Stomach smooth muscle (tissue), 2 donors: ENCODE data around the gene GINS2.

ENCODE experiments used
- H3K27ac ChIP-seq: one replicate; pipeline ENCODE4 v1.7.0; 2013; ENCODE audit warnings: mild to moderate bottlenecking, low read length, inconsistent platforms
- H3K27me3 ChIP-seq, 2 donors: one replicate each; pipeline ENCODE4 v1.7.0; 2013; ENCODE audit warnings: low read length in 2 of 2; ENCODE audit not compliant: insufficient read depth in 2 of 2, control insufficient read depth in 1 of 2
- H3K36me3 ChIP-seq, 2 donors: one replicate each; pipeline ENCODE4 v1.7.0; 2013; ENCODE audit warnings: low read length in 2 of 2; ENCODE audit not compliant: control insufficient read depth in 2 of 2, insufficient read depth in 2 of 2
- H3K4me1 ChIP-seq: one replicate; pipeline ENCODE4 v1.7.0; 2013; ENCODE audit warnings: low read length; ENCODE audit not compliant: control insufficient read depth, insufficient read depth
- H3K4me3 ChIP-seq, 2 donors: one replicate each; pipeline ENCODE4 v1.7.0; 2013; ENCODE audit warnings: low read length in 2 of 2
- H3K9ac ChIP-seq, 2 donors: one replicate each; pipeline ENCODE4 v1.7.0; 2013; ENCODE audit warnings: low read length in 2 of 2, mild to moderate bottlenecking in 1 of 2
- H3K9me3 ChIP-seq, 2 donors: one replicate each; pipeline ENCODE4 v1.7.0; 2013; ENCODE audit warnings: low read length in 2 of 2; ENCODE audit not compliant: control insufficient read depth in 2 of 2
- donor health status: healthy.
- donor health status: Pancreatic carcinoma.

Gene GINS2

GRCh38 chr16:85667261-85667660 lies 21.5 kb downstream of the GINS2 start:
- H3K36me3 ChIP-seq, result peaks cover 75 to 87% of the 10 kb centered on the region in 2 donors
- no peak overlapping the region for H3K9ac ChIP-seq
- H3K27ac ChIP-seq, result no peak overlapping the region
- H3K9me3 ChIP-seq, result no peaks in the 10 kb centered on the region
- H3K27me3 ChIP-seq, result no peaks in the 10 kb centered on the region
- no peak overlapping the region for H3K4me3 ChIP-seq
- peaks cover 6% of the 10 kb centered on the region for H3K4me1 ChIP-seq

GRCh38 chr16:85665929-85666328 lies 22.8 kb downstream of the GINS2 start:
- no peak overlapping the region for H3K4me3 ChIP-seq
- H3K9me3 ChIP-seq, result no peaks in the 10 kb centered on the region
- H3K27ac ChIP-seq, result no peak overlapping the region
- no peak overlapping the region for H3K9ac ChIP-seq
- peaks cover 69 to 79% of the 10 kb centered on the region in 2 donors for H3K36me3 ChIP-seq
- peaks cover 6% of the 10 kb centered on the region for H3K4me1 ChIP-seq
- H3K27me3 ChIP-seq, result no peaks in the 10 kb centered on the region

GRCh38 chr16:85665373-85665740 lies 23.4 kb downstream of the GINS2 start:
- no peak overlapping the region for H3K27ac ChIP-seq
- peaks cover 6% of the 10 kb centered on the region for H3K4me1 ChIP-seq
- no peaks in the 10 kb centered on the region for H3K9me3 ChIP-seq
- H3K4me3 ChIP-seq, result no peak overlapping the region
- no peak overlapping the region for H3K9ac ChIP-seq
- H3K27me3 ChIP-seq, result no peaks in the 10 kb centered on the region
- peaks cover 65 to 75% of the 10 kb centered on the region in 2 donors for H3K36me3 ChIP-seq

- Histone ChIP-seq H3K36me3 (peaks cover 67 to 70% of the 10 kb centered on the region in 2 donors), H3K4me3 (no peak overlapping the region), H3K9me3 (no peaks in the 10 kb centered on the region), H3K27me3 (no peaks in the 10 kb centered on the region), H3K27ac (no peak overlapping the region), H3K4me1 (peaks cover 9% of the 10 kb centered on the region), H3K9ac (no peak overlapping the region)
These were observed 24.0 kb downstream of the GINS2 start for GRCh38 chr16:85664580-85665372.

GRCh38 chr16:85663891-85664321 lies 24.8 kb downstream of the GINS2 start:
- Histone ChIP-seq H3K4me1 (peaks cover 9% of the 10 kb centered on the region), H3K36me3 (peaks cover 63 to 68% of the 10 kb centered on the region in 2 donors), H3K4me3 (no peak overlapping the region), H3K27ac (peak overlapping the region; percentile 11), H3K9me3 (no peaks in the 10 kb centered on the region), H3K27me3 (no peaks in the 10 kb centered on the region), H3K9ac (no peak overlapping the region)

- Histone ChIP-seq H3K9ac (no peak overlapping the region), H3K36me3 (peaks cover 65 to 66% of the 10 kb centered on the region in 2 donors), H3K27ac (peak overlapping the region; percentile 11), H3K4me1 (peaks cover 9% of the 10 kb centered on the region), H3K4me3 (no peak overlapping the region), H3K27me3 (no peaks in the 10 kb centered on the region), H3K9me3 (no peaks in the 10 kb centered on the region)
These were observed 25.6 kb downstream of the GINS2 start for GRCh38 chr16:85662976-85663830.

- Histone ChIP-seq H3K4me1 (peaks cover 9% of the 10 kb centered on the region), H3K9me3 (no peaks in the 10 kb centered on the region), H3K27me3 (no peaks in the 10 kb centered on the region), H3K9ac (no peak overlapping the region), H3K27ac (no peak overlapping the region), H3K4me3 (no peak overlapping the region), H3K36me3 (peaks cover 65 to 66% of the 10 kb centered on the region in 2 donors)
These were observed 26.3 kb downstream of the GINS2 start for GRCh38 chr16:85662482-85662812.

- H3K4me3 ChIP-seq, result no peak overlapping the region
- H3K4me1 ChIP-seq, result peaks cover 9% of the 10 kb centered on the region
- no peak overlapping the region for H3K9ac ChIP-seq
- H3K27me3 ChIP-seq, result no peaks in the 10 kb centered on the region
- H3K9me3 ChIP-seq, result no peaks in the 10 kb centered on the region
- H3K36me3 ChIP-seq, result peaks cover 62 to 64% of the 10 kb centered on the region in 2 donors
- H3K27ac ChIP-seq, result no peak overlapping the region
These were observed 26.8 kb downstream of the GINS2 start for GRCh38 chr16:85661740-85662481.

GRCh38 chr16:85660843-85661739 lies 27.7 kb downstream of the GINS2 start:
- no peak overlapping the region for H3K9ac ChIP-seq
- no peak overlapping the region for H3K27ac ChIP-seq
- peaks cover 58 to 63% of the 10 kb centered on the region in 2 donors for H3K36me3 ChIP-seq
- no peak overlapping the region for H3K4me3 ChIP-seq
- H3K4me1 ChIP-seq, result peaks cover 9% of the 10 kb centered on the region
- H3K27me3 ChIP-seq, result no peaks in the 10 kb centered on the region
- H3K9me3 ChIP-seq, result no peaks in the 10 kb centered on the region
